GM19193 (cell line): Measurements from ENCODE around the gene RNF26.

Experiments used
- POLR2A ChIP-seq: IDR thresholded peaks from 4 replicates; pipeline ENCODE4 v1.6.1; 2011; ENCODE audit not compliant: insufficient read depth, insufficient read length; ENCODE audit errors: extremely low read depth

Gene RNF26

GRCh38 chr11:119375337-119376196, 41.2 kb downstream of the RNF26 start:
- no peak for TF ChIP-seq POLR2A

- no peak for TF ChIP-seq POLR2A
These were observed 42.0 kb downstream of the RNF26 start for GRCh38 chr11:119376197-119376847.

GRCh38 chr11:119377112-119377901, 43.0 kb downstream of the RNF26 start:
- TF ChIP-seq POLR2A: no peak

- no peak for TF ChIP-seq POLR2A
These were observed 43.8 kb downstream of the RNF26 start for GRCh38 chr11:119377961-119378667.

GRCh38 chr11:119378851-119379465, 44.6 kb downstream of the RNF26 start:
- no peak for TF ChIP-seq POLR2A

GRCh38 chr11:119380160-119380826, 46.0 kb downstream of the RNF26 start:
- TF ChIP-seq POLR2A: no peak

- TF ChIP-seq POLR2A: no peak
These were observed 46.5 kb downstream of the RNF26 start for GRCh38 chr11:119380827-119381180.

- TF ChIP-seq POLR2A: no peak
These were observed 47.1 kb downstream of the RNF26 start, which contains the start of gene USP2 for GRCh38 chr11:119381181-119381988. Gene USP2, minus strand, starts transcription at chr11:119381690. Its CDS starts 8,210 bp downstream, at chr11:119373480.

GRCh38 chr11:119382101-119382500, 47.8 kb downstream of the RNF26 start:
- no peak for TF ChIP-seq POLR2A

- TF ChIP-seq POLR2A: no peak
These were observed 50.0 kb downstream of the RNF26 start for GRCh38 chr11:119384332-119384731.
